ENCODE data around the gene ZNF414.

Gene ZNF414

DNA sequence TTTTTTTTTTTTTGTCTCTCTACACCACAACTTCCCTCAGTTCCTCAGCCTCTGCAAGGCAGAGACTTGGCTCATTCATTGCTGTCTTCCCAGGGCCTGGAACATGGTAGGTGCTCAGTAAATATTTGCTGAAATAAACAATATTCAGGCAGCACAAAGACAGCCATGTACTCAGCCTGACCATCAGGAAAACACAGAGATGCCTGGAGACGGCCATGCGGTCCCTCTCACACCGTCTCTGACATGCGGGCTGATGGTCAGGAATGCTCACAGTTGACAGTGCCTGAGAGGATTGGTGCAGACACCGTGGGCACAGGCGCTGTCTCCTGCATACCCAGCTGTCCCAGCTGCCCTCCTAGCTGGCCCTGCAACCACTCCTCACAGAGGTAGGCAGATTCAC lies 12.5 kb downstream of the ZNF414 start:
- TF ChIP-seq CTCF (conservative IDR thresholded peaks at IDR 0.05; ENCODE audit: low read depth, low read length) = no peak
- H3K4me3 ChIP-seq (ENCODE audit: low read length) = no peak overlapping the region
- DNase-seq (ENCODE audit: low read depth) = no peak

DNA sequence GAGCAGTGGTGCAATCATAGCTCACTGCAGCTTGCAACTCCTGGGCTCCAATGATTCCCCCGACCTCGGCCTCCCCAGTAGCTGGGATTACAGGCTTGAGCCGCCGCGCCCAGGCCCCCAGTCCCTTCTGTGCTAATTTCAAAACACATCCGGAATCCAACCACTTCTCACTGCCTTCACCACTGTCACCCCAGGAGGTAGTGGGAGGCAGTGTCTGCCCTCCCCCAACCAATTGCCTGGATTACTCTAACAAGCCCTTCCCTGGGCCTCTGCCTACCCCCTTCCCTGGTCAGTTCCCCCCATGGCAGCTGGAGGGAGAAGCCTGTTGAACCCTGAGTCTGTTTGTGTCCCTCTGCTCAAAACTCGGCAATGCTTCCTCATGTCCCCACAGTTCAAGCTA lies 13.8 kb downstream of the ZNF414 start:
- no peak overlapping the region for H3K4me3 ChIP-seq (ENCODE audit: low read length)
- DNase-seq (ENCODE audit: low read depth) = no peak
- no peak for TF ChIP-seq CTCF (conservative IDR thresholded peaks at IDR 0.05; ENCODE audit: low read depth, low read length)

DNA sequence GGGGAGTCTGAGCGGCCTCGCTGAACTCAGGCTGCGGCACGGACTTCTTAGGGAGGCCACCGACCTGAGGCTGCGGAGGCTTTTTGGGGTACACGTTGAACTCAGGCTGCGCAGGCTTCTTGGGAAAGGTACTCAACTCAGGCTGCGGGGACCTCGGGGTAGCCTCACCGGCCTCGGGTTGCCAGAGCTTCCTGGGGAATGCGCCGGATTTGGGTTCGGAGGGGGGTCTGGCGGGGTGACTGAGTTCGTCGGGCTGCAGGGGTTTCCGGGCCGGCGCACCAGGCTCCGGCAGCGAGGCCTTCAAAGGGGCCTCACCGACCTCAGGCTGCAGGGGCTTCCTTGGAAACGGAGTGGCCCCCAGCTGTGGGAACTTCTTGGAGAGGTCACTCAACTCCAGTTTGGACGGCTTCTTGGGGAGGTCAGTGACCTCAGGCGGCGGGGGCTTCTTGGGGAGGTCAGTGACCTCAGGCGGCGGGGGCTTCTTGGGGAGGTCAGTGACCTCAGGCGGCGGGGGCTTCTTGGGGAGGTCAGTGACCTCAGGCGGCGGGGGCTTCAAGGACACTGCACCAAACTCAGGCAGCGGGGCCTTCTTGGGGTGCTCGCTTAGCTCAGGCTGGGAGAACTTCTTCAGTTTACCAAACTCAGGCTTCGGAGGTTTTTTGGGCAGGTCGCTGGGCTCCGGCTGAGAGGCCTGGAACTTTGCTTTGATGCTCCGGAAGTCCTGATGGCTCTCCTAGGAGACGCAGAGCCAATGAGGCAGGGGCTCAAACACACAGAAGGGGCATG lies 14.7 kb downstream of the ZNF414 start:
- DNase-seq (ENCODE audit: low read depth) = no peak
- no peak overlapping the region for H3K4me3 ChIP-seq (ENCODE audit: low read length)

DNA sequence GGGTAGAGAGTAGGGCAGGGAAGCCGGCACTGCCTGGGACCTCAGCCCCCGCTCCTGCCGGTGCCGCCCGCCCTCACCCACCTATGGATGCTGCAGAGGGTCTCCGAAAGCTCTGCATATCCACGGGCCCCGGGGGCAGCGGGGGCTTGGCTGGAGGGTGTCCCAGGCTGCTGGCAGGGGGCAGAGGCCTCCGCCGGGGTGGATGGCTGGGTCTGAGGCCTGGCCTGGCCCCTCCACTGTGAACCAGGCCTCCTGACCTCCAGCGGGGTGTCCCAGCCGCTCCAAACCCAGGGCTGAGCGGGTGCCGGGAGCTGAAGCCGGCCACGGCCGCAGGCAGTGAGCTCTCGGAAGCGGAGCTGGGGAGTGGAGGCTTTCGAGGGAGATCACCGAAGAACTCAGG lies 15.7 kb downstream of the ZNF414 start:
- no peak for DNase-seq (ENCODE audit: low read depth)
- TF ChIP-seq CTCF (conservative IDR thresholded peaks at IDR 0.05; ENCODE audit: low read depth, low read length) = no peak
- no peak overlapping the region for H3K4me3 ChIP-seq (ENCODE audit: low read length)

More for the DNA sequence above, 14.7 kb downstream of the ZNF414 start:
- no peak for TF ChIP-seq CTCF (conservative IDR thresholded peaks at IDR 0.05; ENCODE audit: low read depth, low read length)

- no peak for DNase-seq (ENCODE audit: low read depth)
- H3K4me3 ChIP-seq (ENCODE audit: low read length) = no peak overlapping the region
- TF ChIP-seq CTCF (conservative IDR thresholded peaks at IDR 0.05; ENCODE audit: low read depth, low read length) = no peak
Measured at GRCh38 chr19:8494158-8494557, 19.8 kb downstream of the ZNF414 start.

DNA sequence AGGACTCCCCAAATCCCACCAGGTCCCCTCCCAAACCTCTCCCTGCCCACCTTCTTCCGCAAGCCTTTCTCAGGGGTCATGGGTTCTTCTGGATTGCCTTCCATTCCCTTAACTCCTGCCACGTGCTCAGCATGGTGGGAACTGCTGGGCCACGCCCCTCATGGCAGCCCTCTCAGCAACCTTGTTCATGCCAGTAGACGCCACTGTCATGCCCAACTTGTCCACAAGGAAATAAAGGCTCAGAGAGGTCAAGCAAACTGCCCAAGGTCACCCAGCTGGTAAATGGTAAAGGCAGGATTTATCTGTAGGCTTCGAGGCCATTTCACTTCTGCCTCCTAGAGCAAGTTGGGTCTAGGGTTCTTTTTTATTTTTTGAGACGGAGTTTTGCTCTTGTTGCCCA lies 22.4 kb downstream of the ZNF414 start:
- no peak for DNase-seq (ENCODE audit: low read depth)
- TF ChIP-seq CTCF (conservative IDR thresholded peaks at IDR 0.05; ENCODE audit: low read depth, low read length) = no peak
- H3K4me3 ChIP-seq (ENCODE audit: low read length) = no peak overlapping the region

GRCh38 chr19:8490873-8491272 lies 23.1 kb downstream of the ZNF414 start:
- no peak for DNase-seq (ENCODE audit: low read depth)
- H3K4me3 ChIP-seq (ENCODE audit: low read length) = no peak overlapping the region
- TF ChIP-seq CTCF (conservative IDR thresholded peaks at IDR 0.05; ENCODE audit: low read depth, low read length) = no peak

Data from retinal pigment epithelial cell (primary cell).